GM10847 (cell line): ENCODE data around the gene RNF186.

Source experiments
- POLR2A ChIP-seq: IDR thresholded peaks from 2 replicates; pipeline ENCODE4 v1.6.1; 2011; ENCODE audit not compliant: insufficient read length; ENCODE audit errors: extremely low read depth

RNF186 gene, protein sequence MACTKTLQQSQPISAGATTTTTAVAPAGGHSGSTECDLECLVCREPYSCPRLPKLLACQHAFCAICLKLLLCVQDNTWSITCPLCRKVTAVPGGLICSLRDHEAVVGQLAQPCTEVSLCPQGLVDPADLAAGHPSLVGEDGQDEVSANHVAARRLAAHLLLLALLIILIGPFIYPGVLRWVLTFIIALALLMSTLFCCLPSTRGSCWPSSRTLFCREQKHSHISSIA

GRCh38 chr1:19814681-19815503, at the start of gene RNF186:
Gene RNF186, minus strand, starts transcription at chr1:19815283. Its CDS starts 182 bp downstream, at chr1:19815101.
- no peak for TF ChIP-seq POLR2A

- no peak for TF ChIP-seq POLR2A
Measured at GRCh38 chr1:19864570-19865160, 49.6 kb upstream of the RNF186 start.

- no peak for TF ChIP-seq POLR2A
Measured at GRCh38 chr1:19862944-19863343, 47.9 kb upstream of the RNF186 start.

GRCh38 chr1:19861842-19862530, 46.9 kb upstream of the RNF186 start:
- TF ChIP-seq POLR2A: no peak

DNA sequence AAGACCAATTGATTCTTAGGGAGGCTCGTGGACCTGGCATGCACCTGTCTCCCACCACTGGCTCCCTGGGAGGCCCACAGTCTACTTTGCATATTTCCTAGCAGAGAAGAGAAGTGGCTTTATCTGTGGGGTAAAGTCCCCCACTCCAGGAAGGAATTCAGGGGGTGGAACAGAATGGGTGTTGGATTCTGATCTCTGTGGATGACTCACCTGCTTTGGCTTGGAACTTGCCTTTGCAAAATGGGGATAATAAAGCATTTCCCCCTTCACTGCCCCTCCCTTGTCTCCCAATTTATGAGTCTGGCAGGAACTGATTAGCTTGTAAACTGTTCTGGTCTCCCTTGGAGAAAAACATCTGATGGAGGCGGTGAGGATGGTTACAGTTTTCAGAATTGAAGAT, 46.0 kb upstream of the RNF186 start:
- TF ChIP-seq POLR2A: no peak

GRCh38 chr1:19860418-19860817, 45.3 kb upstream of the RNF186 start:
- no peak for TF ChIP-seq POLR2A

DNA sequence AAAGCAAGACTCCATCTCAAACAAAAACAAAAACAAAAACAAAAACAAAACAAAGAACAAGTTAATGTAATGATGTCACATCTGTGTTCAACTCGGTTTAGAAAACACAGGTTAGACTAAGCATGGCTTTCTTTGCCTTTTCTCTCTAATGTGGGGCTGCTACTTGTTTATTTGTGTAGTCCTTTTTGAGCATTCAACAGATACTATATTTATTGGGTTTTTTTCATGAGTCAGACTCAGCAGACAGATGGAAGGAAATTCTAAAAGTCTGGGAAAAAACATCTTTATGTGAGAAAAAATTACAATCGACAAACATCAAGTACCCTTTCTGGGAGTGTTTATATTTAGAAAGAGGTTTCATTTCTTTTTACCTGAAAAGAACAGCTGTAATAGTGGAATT, 44.8 kb upstream of the RNF186 start:
- no peak for TF ChIP-seq POLR2A

DNA sequence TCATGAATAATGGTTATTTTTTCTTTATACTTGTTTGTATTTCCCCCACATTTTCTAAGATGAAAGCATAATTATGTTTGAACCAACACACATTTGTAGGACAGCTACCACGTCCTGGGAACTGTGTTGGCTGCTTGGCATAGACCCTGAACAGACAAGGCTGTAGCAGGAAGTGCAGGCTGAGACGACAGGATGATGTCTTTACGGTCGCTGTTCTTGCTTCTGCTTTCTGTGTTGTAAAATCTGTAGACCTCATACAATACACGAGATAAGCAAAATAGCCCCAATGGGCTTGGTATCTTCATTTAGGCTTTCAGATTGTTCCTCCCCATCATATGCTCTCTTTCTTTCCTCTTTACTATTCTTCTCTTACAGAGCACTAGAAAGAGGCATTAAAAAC, 43.8 kb upstream of the RNF186 start:
- TF ChIP-seq POLR2A: no peak

DNA sequence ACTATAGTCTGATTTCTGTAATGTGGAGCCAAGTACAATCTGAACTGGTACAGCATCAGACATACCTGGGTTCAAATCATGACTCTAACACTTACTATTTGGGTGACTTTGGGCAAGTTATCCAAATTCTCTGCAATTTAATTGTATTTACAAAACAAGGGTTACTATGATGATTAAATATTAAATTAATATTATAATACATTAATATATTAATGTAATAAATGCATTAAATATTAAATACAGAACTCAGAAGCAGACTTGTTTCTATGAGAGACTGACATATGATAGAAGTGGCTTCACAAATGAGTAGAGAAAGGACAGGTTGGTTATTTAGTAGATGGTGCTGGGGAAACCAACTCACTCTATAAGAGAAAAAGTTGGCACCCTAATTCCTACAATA, 39.8 kb upstream of the RNF186 start:
- no peak for TF ChIP-seq POLR2A

DNA sequence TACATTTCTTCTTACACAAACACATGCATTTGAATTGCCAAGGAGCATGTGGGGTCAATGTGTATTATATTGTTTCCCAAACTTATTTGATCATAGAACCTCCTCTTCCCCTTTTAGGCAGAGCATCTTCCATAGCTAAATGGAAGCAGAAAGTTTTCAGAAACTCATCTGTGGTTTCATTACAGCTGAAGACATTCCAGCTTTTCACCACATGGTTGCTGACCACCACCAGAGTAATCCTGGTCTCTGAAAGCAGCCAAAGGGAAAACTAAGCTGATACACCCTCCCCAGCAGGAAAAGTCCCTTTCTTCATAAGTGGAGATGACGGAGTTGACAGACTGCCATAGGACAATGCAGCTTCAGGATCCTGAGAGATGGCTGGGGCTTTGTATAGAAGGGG, 37.0 kb upstream of the RNF186 start:
- no peak for TF ChIP-seq POLR2A

GRCh38 chr1:19850214-19850613, 35.1 kb upstream of the RNF186 start:
- no peak for TF ChIP-seq POLR2A

- no peak for TF ChIP-seq POLR2A
Measured at GRCh38 chr1:19846338-19846737, 31.3 kb upstream of the RNF186 start.

DNA sequence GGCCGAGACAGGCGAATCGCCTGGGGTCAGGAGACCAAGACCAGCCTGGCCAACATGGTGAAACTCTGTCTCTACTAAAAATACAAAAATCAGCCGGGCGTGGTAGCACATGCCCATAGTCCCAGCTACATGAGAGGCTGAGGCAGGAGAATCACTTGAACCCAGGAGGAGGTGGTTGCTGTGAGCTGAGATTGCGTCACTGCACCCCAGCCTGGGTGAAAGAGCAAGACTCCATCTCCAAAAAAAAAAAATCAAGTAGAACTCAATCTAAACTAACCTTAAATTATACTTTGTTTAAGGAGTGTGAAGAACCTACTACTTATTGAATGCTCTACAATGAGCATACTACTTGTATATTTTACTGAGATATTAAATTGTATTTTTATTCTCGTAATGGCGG, 30.5 kb upstream of the RNF186 start:
- no peak for TF ChIP-seq POLR2A

GRCh38 chr1:19844731-19845495, 29.8 kb upstream of the RNF186 start:
- TF ChIP-seq POLR2A: no peak

GRCh38 chr1:19840228-19840627, 25.1 kb upstream of the RNF186 start:
- TF ChIP-seq POLR2A: no peak
